HG03066 (cell line): ENCODE measurements around the gene ZRANB3.

ENCODE experiments used
- ATAC-seq: cut with Tn5 transposase; IDR thresholded peaks from one replicate; pipeline ENCODE4 v1.9.1; 2021; ENCODE audit warnings: low read depth; ENCODE audit not compliant: unreplicated experiment

The ZRANB3 gene

GRCh38 chr2:135257383-135258090 lies 273.5 kb downstream of the ZRANB3 start:
- ATAC-seq, result no peak

- no peak for ATAC-seq
Observed at GRCh38 chr2:135256531-135257260, 274.3 kb downstream of the ZRANB3 start.

- ATAC-seq, result no peak
Observed at GRCh38 chr2:135255208-135255607, 275.8 kb downstream of the ZRANB3 start.

DNA sequence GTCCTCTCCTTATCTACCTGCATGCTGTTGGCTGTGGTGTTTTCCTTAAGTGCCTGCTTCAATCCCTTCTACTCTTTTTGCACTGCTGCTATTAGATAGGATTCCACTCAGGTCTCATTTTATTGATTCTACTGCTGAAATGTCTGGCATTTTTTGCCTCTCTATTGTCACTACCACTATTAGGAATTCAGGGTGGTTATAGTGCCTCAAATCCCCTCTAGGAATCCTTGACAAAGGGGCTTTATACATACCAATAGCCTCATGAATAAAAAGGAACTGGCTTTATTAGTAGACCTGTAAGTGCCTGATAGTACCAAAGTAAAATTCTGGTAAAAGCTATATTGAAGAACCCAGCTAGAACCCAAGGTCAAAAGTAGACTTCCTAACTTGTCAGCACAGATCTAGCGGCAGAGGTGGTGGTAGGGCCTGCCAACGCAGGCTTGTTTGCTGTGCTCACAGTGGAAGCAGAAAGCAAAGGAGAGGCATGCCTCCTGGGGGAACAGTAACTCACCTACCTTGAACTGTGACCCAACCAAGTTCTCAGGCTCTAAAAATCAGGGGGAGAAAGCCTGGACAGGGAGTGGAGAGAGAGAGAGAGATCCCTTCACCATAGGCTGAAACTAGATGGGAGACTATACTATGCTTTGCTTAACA lies 278.1 kb downstream of the ZRANB3 start:
- no peak for ATAC-seq

DNA sequence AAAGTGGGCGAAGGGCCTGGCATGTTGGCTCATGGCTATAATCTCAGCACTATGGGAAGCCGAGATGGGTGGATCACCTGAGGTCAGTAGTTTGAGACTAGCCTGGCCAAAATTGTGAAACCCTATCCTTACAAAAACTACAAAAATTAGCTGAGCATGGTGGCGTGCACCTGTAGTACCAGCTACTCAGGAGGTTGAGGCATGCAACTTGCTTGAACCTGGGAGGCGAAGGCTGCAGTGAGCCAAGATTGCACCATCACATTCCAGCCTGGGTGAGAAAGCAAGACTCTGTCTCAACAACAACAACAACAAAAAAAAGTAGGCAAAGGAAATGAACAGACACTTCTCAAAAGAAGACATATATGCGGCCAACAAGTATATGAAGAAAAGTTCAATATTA lies 282.4 kb downstream of the ZRANB3 start:
- no peak for ATAC-seq

- ATAC-seq, result no peak
Observed at GRCh38 chr2:135246711-135247270, 284.2 kb downstream of the ZRANB3 start.

DNA sequence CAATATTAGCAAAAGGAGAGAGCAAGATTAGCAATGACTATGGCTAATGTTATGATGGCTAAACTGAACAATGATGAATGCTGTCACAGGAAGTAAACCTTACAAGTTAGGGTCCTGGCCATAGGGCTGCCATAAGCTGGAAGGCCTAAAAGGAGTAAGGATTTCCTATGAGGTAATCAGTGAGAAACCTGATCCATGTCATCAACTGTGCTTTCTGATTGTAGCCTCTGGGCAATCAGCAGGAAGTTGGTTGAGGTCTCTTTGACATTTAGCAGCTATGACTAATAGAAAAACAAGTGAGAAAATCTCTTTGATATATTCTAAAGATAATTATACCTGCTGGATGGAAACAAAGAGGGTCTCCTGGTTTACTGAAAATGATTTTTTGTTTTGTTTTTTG lies 285.9 kb downstream of the ZRANB3 start:
- ATAC-seq, result no peak

DNA sequence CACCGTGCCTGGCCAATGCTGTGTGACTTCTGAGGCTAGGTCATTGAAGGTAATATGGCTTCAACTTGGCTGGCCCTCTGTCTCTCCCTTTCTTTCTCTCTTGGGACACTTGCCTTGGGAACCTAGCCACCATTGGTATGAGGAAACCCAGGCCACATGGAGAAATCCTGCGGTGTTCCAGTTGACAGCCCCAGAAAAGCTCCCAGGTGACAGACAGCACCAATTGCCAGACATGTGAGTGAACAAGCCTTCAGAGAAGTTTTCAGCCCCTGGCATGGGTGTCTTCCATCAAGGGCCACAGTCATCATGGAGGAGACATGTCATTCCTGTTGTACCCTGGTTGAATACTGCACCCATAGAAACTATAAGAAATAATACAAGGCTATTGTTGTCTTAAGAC lies 292.4 kb downstream of the ZRANB3 start:
- no peak for ATAC-seq

DNA sequence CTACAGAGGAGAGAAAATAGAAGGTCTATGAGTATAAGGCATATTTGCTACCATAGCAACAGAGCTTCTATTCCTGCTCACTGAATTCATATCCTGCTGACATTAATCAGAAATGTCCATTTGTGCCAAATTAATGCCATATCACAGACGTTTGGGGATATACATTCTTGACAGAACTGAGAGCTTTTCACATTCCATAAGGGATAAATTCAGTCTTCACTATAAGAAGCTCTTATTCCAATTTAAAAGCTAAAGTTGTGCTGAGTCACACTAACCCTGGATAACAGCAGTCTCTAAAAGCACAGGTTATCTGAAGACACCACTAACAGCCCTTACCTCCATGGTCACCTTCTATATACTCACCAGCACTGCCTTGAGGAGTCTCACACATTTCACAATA lies 300.9 kb downstream of the ZRANB3 start:
- no peak for ATAC-seq

DNA sequence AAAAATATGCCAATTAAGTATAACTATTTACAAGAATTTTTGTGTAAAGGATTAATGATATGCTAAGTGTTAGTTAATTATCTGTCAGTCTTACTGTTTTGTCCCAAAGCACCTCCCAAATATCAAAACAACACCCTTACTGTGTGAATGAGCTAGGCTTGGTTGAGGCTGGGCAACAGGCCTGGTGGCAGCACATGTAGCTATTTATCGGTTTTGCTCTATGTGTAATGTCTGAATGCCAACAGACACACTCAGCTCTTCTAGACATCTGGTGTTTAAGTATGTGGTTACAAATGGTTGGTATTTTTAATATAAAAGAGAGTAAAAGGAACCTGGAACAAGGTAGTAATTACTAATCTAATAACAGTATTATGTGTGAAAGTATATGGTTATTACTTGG lies 303.6 kb downstream of the ZRANB3 start:
- ATAC-seq, result no peak

GRCh38 chr2:135226961-135227360 lies 304.1 kb downstream of the ZRANB3 start:
- no peak for ATAC-seq

DNA sequence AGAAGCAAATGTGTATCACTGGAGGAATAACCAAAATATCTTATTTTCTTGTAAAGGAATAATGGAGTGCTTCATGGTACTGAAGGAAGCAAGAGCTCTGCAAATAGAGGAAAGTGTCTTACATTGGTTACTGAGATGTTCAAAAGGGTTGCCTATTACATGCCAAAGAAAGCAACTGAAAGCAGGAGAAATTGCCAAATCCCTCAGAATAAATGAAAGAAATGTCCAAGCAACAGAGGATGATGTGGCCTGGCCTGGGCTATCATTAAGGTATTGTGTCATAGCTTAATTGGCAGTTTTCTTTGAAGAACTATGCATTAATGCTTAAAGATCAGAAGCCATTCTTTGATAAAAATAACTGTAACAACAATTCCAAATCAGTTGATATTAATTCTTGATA lies 305.2 kb downstream of the ZRANB3 start:
- no peak for ATAC-seq

GRCh38 chr2:135219226-135219625 lies 311.8 kb downstream of the ZRANB3 start:
- ATAC-seq, result no peak

- no peak for ATAC-seq
Observed at GRCh38 chr2:135218426-135218825, 312.6 kb downstream of the ZRANB3 start.

DNA sequence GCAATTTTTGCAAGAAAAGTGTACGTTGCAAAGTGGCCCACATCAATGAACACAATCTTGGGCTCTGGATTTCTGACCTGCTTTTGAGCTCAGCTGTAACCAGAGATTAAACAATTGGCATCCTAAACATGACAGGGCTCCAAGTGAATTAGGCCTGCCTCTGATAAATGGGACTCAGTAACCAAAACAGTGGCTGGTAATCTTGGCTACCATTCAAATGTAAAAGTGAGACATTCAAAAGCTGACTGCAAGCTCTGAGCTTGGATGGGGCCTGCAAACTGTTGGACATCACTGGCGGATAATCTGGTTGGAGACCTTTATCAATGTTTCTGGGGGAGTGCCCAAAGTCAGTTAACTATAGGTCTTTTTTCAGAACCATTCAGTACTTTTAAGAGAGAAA lies 318.3 kb downstream of the ZRANB3 start:
- no peak for ATAC-seq

GRCh38 chr2:135208016-135208415 lies 323.0 kb downstream of the ZRANB3 start:
- no peak for ATAC-seq

DNA sequence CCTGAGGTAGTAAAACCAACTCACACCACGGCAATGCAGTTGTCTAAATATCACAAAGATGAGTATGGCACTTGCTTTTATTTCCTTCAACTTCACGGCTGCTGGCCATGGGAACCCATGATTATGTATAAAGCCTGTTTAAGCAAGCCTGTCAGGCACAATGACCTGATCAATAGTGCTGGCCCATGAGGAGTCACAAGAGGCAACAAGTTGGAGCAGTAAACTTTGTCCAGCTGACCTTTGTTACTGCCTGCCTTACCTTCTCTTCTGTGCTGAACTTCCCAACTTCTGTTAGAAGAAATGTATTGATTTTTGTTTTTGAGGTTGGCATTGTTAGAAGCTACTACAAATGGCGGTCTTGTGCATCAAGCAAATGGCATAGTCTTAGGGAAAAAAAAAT lies 327.1 kb downstream of the ZRANB3 start:
- ATAC-seq, result no peak

DNA sequence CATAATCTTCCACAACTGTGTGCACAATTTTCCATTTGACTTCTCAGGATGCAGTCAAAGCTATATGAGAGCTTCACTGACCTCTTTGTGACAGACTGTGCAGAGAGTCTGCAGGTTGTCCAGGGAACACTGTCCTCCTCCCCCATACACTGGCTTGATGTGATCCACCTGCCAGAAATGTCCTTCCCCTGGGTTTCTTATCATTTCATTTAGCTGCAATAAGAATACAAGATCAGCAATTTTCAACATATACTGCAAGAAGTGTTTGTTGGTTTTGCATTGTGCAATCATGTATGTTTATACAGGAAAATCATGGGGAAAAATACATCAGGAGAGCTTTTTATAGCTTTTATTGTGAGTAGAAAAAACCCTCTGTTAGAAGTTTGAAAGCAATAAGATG lies 328.3 kb downstream of the ZRANB3 start:
- no peak for ATAC-seq

DNA sequence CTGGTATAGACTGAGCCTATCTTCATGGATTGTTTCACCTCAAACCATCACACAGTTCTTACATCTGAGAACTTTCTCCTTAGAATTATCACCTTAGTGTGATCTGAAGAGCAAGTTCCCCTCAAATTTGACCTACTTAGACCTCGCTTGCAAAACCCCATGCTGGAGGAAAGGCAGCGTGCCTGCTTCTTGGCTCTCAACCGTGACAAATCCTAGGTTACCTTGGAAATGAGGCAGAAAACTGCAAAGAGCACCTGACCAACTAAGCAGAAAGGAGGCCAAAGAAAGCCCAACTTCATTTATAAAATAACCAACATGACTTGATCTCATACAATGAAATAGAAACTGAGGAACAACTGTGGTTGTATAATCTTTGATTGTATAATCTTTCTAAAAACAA lies 332.5 kb downstream of the ZRANB3 start:
- ATAC-seq, result no peak

- ATAC-seq, result no peak
Observed at GRCh38 chr2:135190799-135191198, 340.2 kb downstream of the ZRANB3 start.

DNA sequence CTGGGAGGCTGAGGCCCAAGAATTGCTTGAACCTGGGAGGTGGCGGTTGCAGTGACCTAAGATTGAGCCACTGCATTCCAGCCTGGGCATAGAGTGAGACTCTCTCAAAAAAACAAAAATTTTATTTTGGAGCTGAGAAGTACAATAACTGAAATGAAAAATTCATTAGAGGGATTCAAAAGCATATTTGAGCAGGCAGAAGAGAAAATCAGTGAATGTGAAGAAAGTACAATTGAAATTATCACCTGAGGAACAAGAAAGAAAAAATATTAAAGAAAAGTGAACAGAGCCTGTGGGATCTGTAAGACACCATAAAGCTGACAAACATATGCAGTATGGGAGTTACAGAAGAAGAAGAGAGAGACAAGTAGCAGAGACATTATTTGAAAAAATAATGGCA lies 341.9 kb downstream of the ZRANB3 start:
- ATAC-seq, result no peak
